ENCODE results near the gene STK32C. TPM values are rescaled to one million over a fixed set of nuclear protein-coding genes. Genes with fewer than 3 reads are reported as not detected.

Gene STK32C
- total and polyA plus RNA-seq, 2 of the 4 experiments (the other 2 are of a cell fraction): 5.0 to 8.3 TPM

- TF ChIP-seq RAD21 (IDR thresholded peaks at IDR 0.05; ENCODE audit: low read length) (no peak), POLR2A (IDR thresholded peaks at IDR 0.05; ENCODE audit: low read depth, low read length) (no peak)
Measured at GRCh38 chr10:132329565-132330485, 22.1 kb upstream of the STK32C start (continued).

GRCh38 chr10:132328738-132329137 is 21.0 kb upstream of the STK32C start:
- Histone ChIP-seq H3K27ac (ENCODE audit: insufficient read depth, low read length) (no peak overlapping the region), H2BK120ac (ENCODE audit: low read depth, low read length) (no peak overlapping the region), H3K18ac (ENCODE audit: low read depth, low read length) (no peak overlapping the region), H2BK15ac (ENCODE audit: low read depth, low read length) (no peak overlapping the region), H3K56ac (ENCODE audit: extremely low read depth, insufficient read depth, low read length) (no peak overlapping the region), H3K23ac (ENCODE audit: low read depth, low read length) (no peak overlapping the region), H3K36me3 (ENCODE audit: control insufficient read depth, insufficient read depth, low read length) (peaks cover 7% of the 10 kb centered on the region; the same call in 1 of the 2 replicates), H2AK5ac (ENCODE audit: low read depth, low read length) (no peak overlapping the region), H2BK5ac (ENCODE audit: low read depth, low read length, poor library complexity, severe bottlenecking) (no peak overlapping the region), H3K9ac (ENCODE audit: low read depth, low read length) (no peak overlapping the region), H3K4ac (ENCODE audit: low read depth, low read length) (no peak overlapping the region), H2AK9ac (replicated peaks; ENCODE audit: low read depth, low read length, poor library complexity) (no peak overlapping the region), H4K5ac (ENCODE audit: low read depth, low read length) (no peak overlapping the region), H3K4me3 (ENCODE audit: insufficient read depth, low read depth, low read length) (no peak overlapping the region), H4K20me1 (ENCODE audit: insufficient read depth, low read length) (0 out of 2 replicates have a peak, but pooled peaks cover 3% of the 10 kb centered on the region), H3K4me2 (ENCODE audit: low read depth, low read length) (no peak overlapping the region), H2BK20ac (ENCODE audit: low read depth, low read length) (no peak overlapping the region), H3K27me3 (ENCODE audit: control insufficient read depth, insufficient read depth, low read length) (no peaks in the 10 kb centered on the region), H3K79me1 (ENCODE audit: low read depth in 1 of 2, low read length in 2 of 2) (peaks cover 16 to 65% of the 10 kb centered on the region in 2 experiments), H3K4me1 (ENCODE audit: control insufficient read depth, insufficient read depth, low read length) (peaks cover 6% of the 10 kb centered on the region), H2AFZ (replicated peaks; ENCODE audit: low read length, poor library complexity) (no peak overlapping the region), H3K9me3 (ENCODE audit: control insufficient read depth, insufficient read depth, low read length) (no peaks in the 10 kb centered on the region), H3K9me1 (ENCODE audit: insufficient read depth, low read length) (peaks cover 3% of the 10 kb centered on the region; the same call in 1 of the 2 replicates), H4K91ac (ENCODE audit: insufficient read depth, low read depth, low read length) (no peak overlapping the region), H4K8ac (ENCODE audit: low read depth in 2 of 2, low read length in 2 of 2) (no peak overlapping the region), H3K14ac (replicated peaks; ENCODE audit: low read depth, low read length) (no peak overlapping the region)
- 94% methylated on average over 6 of the region's 8 CpGs; no CpG with 5 or more reads in 1 of the 2 experiments for WGBS, 2 experiments (ENCODE audit: extremely low coverage in 2 of 2, insufficient read length in 1 of 2)
- DNase-seq: no peak
- in situ Hi-C loops (cut with MboI; ENCODE audit: low sequenced_read_pairs): no loop called here
- intact Hi-C loops (cut with micrococcal nuclease): no loop called here
- POLR2A ChIA-PET (ENCODE audit: unreplicated experiment): no interaction called here
- dilution Hi-C loops (cut with HindIII; ENCODE audit: low sequenced_read_pairs, unreplicated experiment): loop anchor here (25.0 kb wide), 1 partner anchor 91 kb away; no protein-coding TSS in a partner anchor
- BruUV-seq (replicated peaks): no TSS peak
- ATAC-seq (ENCODE audit: low read depth): no peak
- CTCF ChIA-PET: no interaction called here
- TF ChIP-seq, protein P1, sequence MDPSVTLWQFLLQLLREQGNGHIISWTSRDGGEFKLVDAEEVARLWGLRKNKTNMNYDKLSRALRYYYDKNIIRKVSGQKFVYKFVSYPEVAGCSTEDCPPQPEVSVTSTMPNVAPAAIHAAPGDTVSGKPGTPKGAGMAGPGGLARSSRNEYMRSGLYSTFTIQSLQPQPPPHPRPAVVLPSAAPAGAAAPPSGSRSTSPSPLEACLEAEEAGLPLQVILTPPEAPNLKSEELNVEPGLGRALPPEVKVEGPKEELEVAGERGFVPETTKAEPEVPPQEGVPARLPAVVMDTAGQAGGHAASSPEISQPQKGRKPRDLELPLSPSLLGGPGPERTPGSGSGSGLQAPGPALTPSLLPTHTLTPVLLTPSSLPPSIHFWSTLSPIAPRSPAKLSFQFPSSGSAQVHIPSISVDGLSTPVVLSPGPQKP (IDR thresholded peaks at IDR 0.05; ENCODE audit: borderline replicate concordance, low read depth, low read length): no peak
- TF ChIP-seq MAFK (IDR thresholded peaks at IDR 0.05; ENCODE audit: low read depth, low read length): no peak
- TF ChIP-seq SMC3 (IDR thresholded peaks at IDR 0.05; ENCODE audit: low read depth, low read length): no peak
- TF ChIP-seq MAZ (IDR thresholded peaks at IDR 0.05; ENCODE audit: borderline replicate concordance, low read depth, low read length): no peak
- TF ChIP-seq RCOR1 (IDR thresholded peaks at IDR 0.05; ENCODE audit: insufficient replicate concordance, low read length): no peak
- no peak for TF ChIP-seq BHLHE40 (IDR thresholded peaks at IDR 0.05; ENCODE audit: low read depth, low read length)
- no peak for TF ChIP-seq NFE2L2 (IDR thresholded peaks at IDR 0.05; ENCODE audit: low read depth, low read length)
- TF ChIP-seq CHD1 (IDR thresholded peaks at IDR 0.05; ENCODE audit: low read depth, low read length): no peak
- TF ChIP-seq, protein P2, sequence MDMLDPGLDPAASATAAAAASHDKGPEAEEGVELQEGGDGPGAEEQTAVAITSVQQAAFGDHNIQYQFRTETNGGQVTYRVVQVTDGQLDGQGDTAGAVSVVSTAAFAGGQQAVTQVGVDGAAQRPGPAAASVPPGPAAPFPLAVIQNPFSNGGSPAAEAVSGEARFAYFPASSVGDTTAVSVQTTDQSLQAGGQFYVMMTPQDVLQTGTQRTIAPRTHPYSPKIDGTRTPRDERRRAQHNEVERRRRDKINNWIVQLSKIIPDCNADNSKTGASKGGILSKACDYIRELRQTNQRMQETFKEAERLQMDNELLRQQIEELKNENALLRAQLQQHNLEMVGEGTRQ (IDR thresholded peaks at IDR 0.05; ENCODE audit: low read depth, low read length): no peak
- TF ChIP-seq FOS (IDR thresholded peaks at IDR 0.05; ENCODE audit: low read depth, low read length): no peak
- TF ChIP-seq RAD21 (IDR thresholded peaks at IDR 0.05; ENCODE audit: low read length): no peak
- TF ChIP-seq MXI1 (IDR thresholded peaks at IDR 0.05; ENCODE audit: borderline replicate concordance, low read depth, low read length): no peak
- no peak for TF ChIP-seq RFX5 (IDR thresholded peaks at IDR 0.05; ENCODE audit: low read depth, low read length)
